Measurements from ENCODE around the gene NUDT16L1.

NUDT16L1 gene

GRCh38 chr16:4693296-4693955 lies at the start of gene NUDT16L1:
NUDT16L1 (plus strand) TSS chr16:4693562; CDS start chr16:4693727, 165 bp downstream.
- DNase-seq (ENCODE audit: low read depth in 2 of 2, low spot score in 1 of 2): peak; percentile 89 to 94

GRCh38 chr16:4646773-4647643 lies 46.4 kb upstream of the NUDT16L1 start:
- no peak for DNase-seq (ENCODE audit: low read depth in 2 of 2, low spot score in 1 of 2)

GRCh38 chr16:4647644-4647980 lies 45.8 kb upstream of the NUDT16L1 start:
- no peak for DNase-seq (ENCODE audit: low read depth in 2 of 2, low spot score in 1 of 2)

GRCh38 chr16:4648917-4649316 lies 44.4 kb upstream of the NUDT16L1 start:
- DNase-seq (ENCODE audit: low read depth in 2 of 2, low spot score in 1 of 2): no peak

- DNase-seq (ENCODE audit: low read depth in 2 of 2, low spot score in 1 of 2): no peak
Observed at GRCh38 chr16:4649744-4650442, 43.5 kb upstream of the NUDT16L1 start.

GRCh38 chr16:4650443-4651074 lies 42.8 kb upstream of the NUDT16L1 start:
- peak; percentile 40 to 52 for DNase-seq (ENCODE audit: low read depth in 2 of 2, low spot score in 1 of 2)

- DNase-seq (ENCODE audit: low read depth in 2 of 2, low spot score in 1 of 2): no peak
Observed at GRCh38 chr16:4651827-4652226, 41.5 kb upstream of the NUDT16L1 start.

GRCh38 chr16:4652561-4652960 lies 40.8 kb upstream of the NUDT16L1 start:
- DNase-seq (ENCODE audit: low read depth in 2 of 2, low spot score in 1 of 2): no peak

- no peak for DNase-seq (ENCODE audit: low read depth in 2 of 2, low spot score in 1 of 2)
Observed at GRCh38 chr16:4654011-4654963, 39.1 kb upstream of the NUDT16L1 start.

- DNase-seq (ENCODE audit: low read depth in 2 of 2, low spot score in 1 of 2): no peak
Observed at GRCh38 chr16:4654964-4655590, 38.3 kb upstream of the NUDT16L1 start.

GRCh38 chr16:4655801-4656200 lies 37.6 kb upstream of the NUDT16L1 start:
- DNase-seq (ENCODE audit: low read depth in 2 of 2, low spot score in 1 of 2): no peak

- DNase-seq (ENCODE audit: low read depth in 2 of 2, low spot score in 1 of 2): no peak
Observed at GRCh38 chr16:4656221-4656620, 37.1 kb upstream of the NUDT16L1 start.

GRCh38 chr16:4656695-4657686 lies 36.4 kb upstream of the NUDT16L1 start:
- DNase-seq (ENCODE audit: low read depth in 2 of 2, low spot score in 1 of 2): no peak

- no peak for DNase-seq (ENCODE audit: low read depth in 2 of 2, low spot score in 1 of 2)
Observed at GRCh38 chr16:4659363-4660353, 33.7 kb upstream of the NUDT16L1 start.

- DNase-seq (ENCODE audit: low read depth in 2 of 2, low spot score in 1 of 2): peak; percentile 28 to 37
Observed at GRCh38 chr16:4660454-4661007, 32.8 kb upstream of the NUDT16L1 start.

GRCh38 chr16:4661661-4662060 lies 31.7 kb upstream of the NUDT16L1 start:
- no peak for DNase-seq (ENCODE audit: low read depth in 2 of 2, low spot score in 1 of 2)

- DNase-seq (ENCODE audit: low read depth in 2 of 2, low spot score in 1 of 2): no peak
Observed at GRCh38 chr16:4663465-4663776, 29.9 kb upstream of the NUDT16L1 start.
